Tibial artery (tissue), 4 donors: Measurements from ENCODE around the gene TRAF2.

ENCODE experiments used
- DNase-seq, 2 donors: peaks; one replicate each; pipeline ENCODE4 v3.0.0-alpha.2; 2019
- H3K27ac ChIP-seq, 2 donors: fragments of 200-600 bp; sonication (generic) in 1 of 2; 1 replicate in 1 of 2; 2 replicates in 1 of 2; pipeline ENCODE4 v1.5.1; 2018 to 2019; ENCODE audit warnings: mild to moderate bottlenecking in 1 of 2
- H3K27me3 ChIP-seq, 2 donors: fragments of 200-600 bp; sonication (generic) in 1 of 2; one replicate each; pipeline versions ENCODE4 v1.5.1 to v1.6.0; 2016 to 2019
- H3K36me3 ChIP-seq, 3 donors: fragments of 200-600 bp; sonication (generic) in 2 of 3; one replicate each; pipeline ENCODE4 v1.5.1; 2016 to 2019; ENCODE audit warnings: mild to moderate bottlenecking in 2 of 3
- H3K4me1 ChIP-seq, 4 donors: fragments of 200-600 bp; sonication (generic) in 2 of 4; 1 replicate in 3 of 4; 2 replicates in 1 of 4; pipeline ENCODE4 v1.5.1; 2016 to 2019
- H3K4me3 ChIP-seq, 2 donors: fragments of 200-600 bp; sonication (generic) in 1 of 2; 1 replicate in 1 of 2; 2 replicates in 1 of 2; pipeline ENCODE4 v1.5.1; 2018 to 2019; ENCODE audit warnings: mild to moderate bottlenecking in 2 of 2
- H3K9me3 ChIP-seq, 3 donors: fragments of 200-600 bp; sonication (generic) in 1 of 3; one replicate each; pipeline ENCODE4 v1.5.1; 2016 to 2019
- CTCF ChIP-seq, 2 experiments: fragments of 200-600 bp in 1 of 2; fragments of 450-650 bp in 1 of 2; IDR thresholded peaks; one replicate each; pipeline ENCODE4 v1.5.1; 2017 to 2019; ENCODE audit warnings: antibody characterized with exemption in 2 of 2, mild to moderate bottlenecking in 1 of 2, moderate library complexity in 1 of 2
- intact Hi-C: fragments of 100-400 bp; cut with DNase I; formaldehyde crosslinking; loops from one replicate; pipeline ENCODE4 v1.15.0; 2023; ENCODE audit warnings: low total_unique reads

The TRAF2 gene

GRCh38 chr9:136860529-136860928 is 25.8 kb upstream of the TRAF2 start:
- DNase-seq = no peak
- intact Hi-C loops = no loop called here
- TF ChIP-seq CTCF (IDR thresholded peaks at IDR 0.05) = no peak
- Histone ChIP-seq H3K27ac (peak overlapping the region in 1 of 2 donors; percentile 63), H3K36me3 (peaks cover 20 to 37% (median 30%) of the 10 kb centered on the region in 3 donors), H3K27me3 (no peaks in the 10 kb centered on the region), H3K9me3 (no peaks in the 10 kb centered on the region), H3K4me3 (no peak overlapping the region), H3K4me1 (peaks cover 0 to 54% (median 37%) of the 10 kb centered on the region in 4 donors)

- TF ChIP-seq CTCF (IDR thresholded peaks at IDR 0.05) = no peak
- no peak overlapping the region for H3K27ac ChIP-seq
- H3K27me3 ChIP-seq = no peaks in the 10 kb centered on the region
- H3K4me1 ChIP-seq = peaks cover 0 to 58% (median 38%) of the 10 kb centered on the region in 4 donors
- H3K9me3 ChIP-seq = no peaks in the 10 kb centered on the region
- DNase-seq = no peak
- no peak overlapping the region for H3K4me3 ChIP-seq
- peaks cover 20 to 37% (median 30%) of the 10 kb centered on the region in 3 donors for H3K36me3 ChIP-seq
- intact Hi-C loops = no loop called here
Measured at GRCh38 chr9:136860933-136861873, 25.1 kb upstream of the TRAF2 start.

GRCh38 chr9:136861874-136862457 is 24.4 kb upstream of the TRAF2 start:
- H3K36me3 ChIP-seq = peaks cover 20 to 37% (median 30%) of the 10 kb centered on the region in 3 donors
- TF ChIP-seq CTCF (IDR thresholded peaks at IDR 0.05) = no peak
- intact Hi-C loops = no loop called here
- H3K9me3 ChIP-seq = no peaks in the 10 kb centered on the region
- H3K4me1 ChIP-seq = peaks cover 0 to 61% (median 42%) of the 10 kb centered on the region in 4 donors
- no peak overlapping the region for H3K27ac ChIP-seq
- no peak overlapping the region for H3K4me3 ChIP-seq
- DNase-seq = no peak
- H3K27me3 ChIP-seq = no peaks in the 10 kb centered on the region

- Histone ChIP-seq H3K9me3 (no peaks in the 10 kb centered on the region), H3K27me3 (no peaks in the 10 kb centered on the region), H3K36me3 (peaks cover 20 to 37% (median 30%) of the 10 kb centered on the region in 3 donors), H3K27ac (no peak overlapping the region), H3K4me3 (no peak overlapping the region), H3K4me1 (peaks cover 0 to 53% (median 43%) of the 10 kb centered on the region in 4 donors)
- intact Hi-C loops = no loop called here
- no peak for TF ChIP-seq CTCF (IDR thresholded peaks at IDR 0.05)
- DNase-seq = no peak
Measured at GRCh38 chr9:136862849-136863622, 23.3 kb upstream of the TRAF2 start.

GRCh38 chr9:136863623-136864273 is 22.6 kb upstream of the TRAF2 start:
- intact Hi-C loops = no loop called here
- no peak for TF ChIP-seq CTCF (IDR thresholded peaks at IDR 0.05)
- Histone ChIP-seq H3K27ac (no peak overlapping the region), H3K27me3 (no peaks in the 10 kb centered on the region), H3K9me3 (no peaks in the 10 kb centered on the region), H3K4me1 (peaks cover 0 to 46% (median 41%) of the 10 kb centered on the region in 4 donors), H3K36me3 (peaks cover 20 to 37% (median 30%) of the 10 kb centered on the region in 3 donors), H3K4me3 (no peak overlapping the region)
- DNase-seq = no peak
